Neuronal stem cell (in vitro differentiated cells): Measurements from ENCODE around the gene AGTPBP1.

ENCODE experiments used
- DNase-seq: peaks from one replicate; pipeline ENCODE4 v3.0.0-alpha.2; 2013; ENCODE audit warnings: low spot score
- H2AFZ ChIP-seq: one replicate; pipeline ENCODE4 v1.6.1; 2013; ENCODE audit warnings: mild to moderate bottlenecking, low read length, inconsistent platforms
- H2AK5ac ChIP-seq: 2 replicates; pipeline ENCODE4 v1.6.1; 2013; ENCODE audit warnings: low read depth, mild to moderate bottlenecking, inconsistent platforms, low read length, moderate library complexity, mixed read lengths
- H2BK120ac ChIP-seq: 2 replicates; pipeline ENCODE4 v1.6.1; 2013; ENCODE audit warnings: low read depth, mild to moderate bottlenecking, inconsistent platforms, low read length, moderate library complexity, mixed read lengths
- H2BK12ac ChIP-seq: one replicate; pipeline ENCODE4 v1.6.1; 2013; ENCODE audit warnings: low read length, inconsistent platforms
- H2BK15ac ChIP-seq: 2 replicates; pipeline ENCODE4 v1.6.1; 2013; ENCODE audit warnings: mild to moderate bottlenecking, low read length, inconsistent platforms, mixed read lengths
- H2BK5ac ChIP-seq: one replicate; pipeline ENCODE4 v1.6.1; 2013; ENCODE audit warnings: inconsistent platforms, mild to moderate bottlenecking, low read length, moderate library complexity
- H3K14ac ChIP-seq: one replicate; pipeline ENCODE4 v1.6.1; 2013; ENCODE audit warnings: low read length, inconsistent platforms
- H3K18ac ChIP-seq: 2 replicates; pipeline ENCODE4 v1.6.1; 2013; ENCODE audit warnings: low read length, inconsistent platforms
- H3K23ac ChIP-seq: 2 replicates; pipeline ENCODE4 v1.6.1; 2013; ENCODE audit warnings: low read depth, mild to moderate bottlenecking, mixed read lengths, low read length, inconsistent platforms; ENCODE audit not compliant: poor library complexity
- H3K27ac ChIP-seq: replicated peaks from 3 replicates; pipeline ENCODE4 v1.5.1; 2013; ENCODE audit warnings: low read length, inconsistent platforms
- H3K27me3 ChIP-seq, 3 experiments: 2 replicates each; pipeline ENCODE4 v1.6.1; 2013; ENCODE audit warnings: low read length in 3 of 3, mild to moderate bottlenecking in 2 of 3, inconsistent platforms in 1 of 3, low read depth in 1 of 3, mixed read lengths in 1 of 3, moderate library complexity in 1 of 3; ENCODE audit not compliant: control insufficient read depth in 3 of 3, insufficient read depth in 3 of 3
- H3K36me3 ChIP-seq, 2 donors: replicated peaks in 1 of 2; 2 replicates each; pipeline ENCODE4 v1.6.1; 2013; ENCODE audit warnings: low read length in 2 of 2; ENCODE audit not compliant: control insufficient read depth in 2 of 2, insufficient read depth in 2 of 2
- H3K4ac ChIP-seq: 2 replicates; pipeline ENCODE4 v1.6.1; 2013; ENCODE audit warnings: inconsistent platforms, mild to moderate bottlenecking, low read length, moderate library complexity
- H3K4me1 ChIP-seq, 2 donors: 1 replicate in 1 of 2; 2 replicates in 1 of 2; pipeline ENCODE4 v1.6.1; 2013; ENCODE audit warnings: low read length in 2 of 2, low read depth in 1 of 2; ENCODE audit not compliant: control insufficient read depth in 2 of 2, insufficient read depth in 1 of 2
- H3K4me2 ChIP-seq: one replicate; pipeline ENCODE4 v1.6.1; 2013; ENCODE audit warnings: mild to moderate bottlenecking, low read length, inconsistent platforms; ENCODE audit not compliant: insufficient read depth, poor library complexity, severe bottlenecking
- H3K4me3 ChIP-seq, 2 donors: 2 replicates each; pipeline ENCODE4 v1.5.1; 2013; ENCODE audit warnings: low read length in 2 of 2, mild to moderate bottlenecking in 2 of 2, inconsistent platforms in 1 of 2, moderate library complexity in 1 of 2
- H3K79me1 ChIP-seq: one replicate; pipeline ENCODE4 v1.6.1; 2013; ENCODE audit warnings: low read depth, mild to moderate bottlenecking, inconsistent platforms, low read length, moderate library complexity
- H3K9ac ChIP-seq: one replicate; pipeline ENCODE4 v1.6.1; 2013; ENCODE audit warnings: mild to moderate bottlenecking, low read depth, low read length, inconsistent platforms; ENCODE audit not compliant: poor library complexity
- H3K9me3 ChIP-seq, 2 donors: replicated peaks in 1 of 2; 2 replicates each; pipeline versions ENCODE3 to v1.6.1; 2013; ENCODE audit warnings: low read length in 2 of 2, mild to moderate bottlenecking in 2 of 2, inconsistent platforms in 1 of 2, low read depth in 1 of 2, mixed read lengths in 1 of 2, moderate library complexity in 1 of 2; ENCODE audit not compliant: control insufficient read depth in 2 of 2, insufficient read depth in 1 of 2
- H4K8ac ChIP-seq: one replicate; pipeline ENCODE4 v1.6.1; 2013; ENCODE audit warnings: low read depth, mild to moderate bottlenecking, inconsistent platforms, low read length, moderate library complexity
- H4K91ac ChIP-seq: one replicate; pipeline ENCODE4 v1.6.1; 2013; ENCODE audit warnings: low read length, low read depth, mild to moderate bottlenecking, inconsistent platforms; ENCODE audit not compliant: poor library complexity
- WGBS, 2 donors: extraction: QIAGEN DNeasy Blood & Tissue Kit; methylation state at CpG; one replicate each; pipeline ENCODE4 v1.1.7; 2013; ENCODE audit warnings: missing lambda C conversion rate in 2 of 2, mixed read lengths in 1 of 2; ENCODE audit not compliant: insufficient read length in 2 of 2, insufficient replicate concordance in 1 of 2; ENCODE audit errors: extremely low coverage in 2 of 2; 5-methylcytosine and 5-hydroxymethylcytosine counted together

AGTPBP1 gene

GRCh38 chr9:85741095-85741874 lies 469 bp downstream of the AGTPBP1 start:
- H3K27ac ChIP-seq, result peak overlapping the region; percentile 94
- H3K4me3 ChIP-seq, result peak overlapping the region; percentile 85 to 98
- H3K36me3 ChIP-seq, result no peaks in the 10 kb centered on the region
- peak overlapping the region; percentile 57 for H3K4ac ChIP-seq
- no peak overlapping the region for H4K91ac ChIP-seq
- no peaks in the 10 kb centered on the region for H3K79me1 ChIP-seq
- H3K14ac ChIP-seq, result peak overlapping the region; percentile 87
- no peak overlapping the region for H2BK12ac ChIP-seq
- peak overlapping the region; percentile 96 for H3K18ac ChIP-seq
- H3K4me2 ChIP-seq, result peak overlapping the region; percentile 78
- H2BK5ac ChIP-seq, result peak overlapping the region; percentile 83
- DNase-seq, result peak; percentile 65
- H2AFZ ChIP-seq, result peak overlapping the region; percentile 95
- no peak overlapping the region for H4K8ac ChIP-seq
- H3K9ac ChIP-seq, result peak overlapping the region; percentile 87
- H2AK5ac ChIP-seq, result no peak overlapping the region
- no peak overlapping the region for H2BK15ac ChIP-seq
- WGBS, 2 donors, result no CpG with 5 or more reads among the region's 75 CpGs
- no peak overlapping the region for H2BK120ac ChIP-seq
- no peaks in the 10 kb centered on the region for H3K9me3 ChIP-seq
- no peaks in the 10 kb centered on the region for H3K27me3 ChIP-seq
- H3K23ac ChIP-seq, result peak overlapping the region; percentile 48
- peaks cover 5 to 19% of the 10 kb centered on the region in 2 donors for H3K4me1 ChIP-seq

- Histone ChIP-seq H3K27ac (peak overlapping the region; percentile 94), H3K4me3 (peak overlapping the region; percentile 85 to 98), H3K4ac (no peak overlapping the region), H3K4me1 (peaks cover 5 to 19% of the 10 kb centered on the region in 2 donors), H2BK120ac (no peak overlapping the region), H3K23ac (no peak overlapping the region), H2BK15ac (no peak overlapping the region), H4K91ac (no peak overlapping the region), H2BK12ac (no peak overlapping the region), H4K8ac (no peak overlapping the region), H3K14ac (no peak overlapping the region), H2AK5ac (no peak overlapping the region), H3K9ac (peak overlapping the region; percentile 87), H3K4me2 (peak overlapping the region; percentile 78), H3K9me3 (no peaks in the 10 kb centered on the region), H3K36me3 (no peaks in the 10 kb centered on the region), H3K79me1 (no peaks in the 10 kb centered on the region), H3K18ac (no peak overlapping the region), H2AFZ (peak overlapping the region; percentile 95), H2BK5ac (peak overlapping the region; percentile 83), H3K27me3 (no peaks in the 10 kb centered on the region)
- WGBS, 2 donors, result no CpG with 5 or more reads among the region's 8 CpGs
- DNase-seq, result no peak
Measured at GRCh38 chr9:85740787-85741094, 1.0 kb downstream of the AGTPBP1 start.

- H2BK5ac ChIP-seq, result no peak overlapping the region
- H2BK15ac ChIP-seq, result no peak overlapping the region
- H3K4me3 ChIP-seq, result no peak overlapping the region
- H3K27ac ChIP-seq, result no peak overlapping the region
- peaks cover 3 to 15% of the 10 kb centered on the region in 2 donors for H3K4me1 ChIP-seq
- DNase-seq, result no peak
- WGBS, 2 donors, result no CpG with 5 or more reads among the region's 2 CpGs
- no peak overlapping the region for H4K8ac ChIP-seq
- H3K27me3 ChIP-seq, result no peaks in the 10 kb centered on the region
- no peak overlapping the region for H2BK12ac ChIP-seq
- no peak overlapping the region for H3K4me2 ChIP-seq
- no peak overlapping the region for H3K4ac ChIP-seq
- no peaks in the 10 kb centered on the region for H3K79me1 ChIP-seq
- no peak overlapping the region for H2AFZ ChIP-seq
- H3K14ac ChIP-seq, result no peak overlapping the region
- peaks cover 0 to 7% of the 10 kb centered on the region in 2 donors for H3K9me3 ChIP-seq
- H3K9ac ChIP-seq, result no peak overlapping the region
- no peak overlapping the region for H2BK120ac ChIP-seq
- no peaks in the 10 kb centered on the region for H3K36me3 ChIP-seq
- H2AK5ac ChIP-seq, result no peak overlapping the region
- no peak overlapping the region for H4K91ac ChIP-seq
- no peak overlapping the region for H3K18ac ChIP-seq
- no peak overlapping the region for H3K23ac ChIP-seq
Measured at GRCh38 chr9:85738509-85738908, 3.2 kb downstream of the AGTPBP1 start.

GRCh38 chr9:85737671-85738070 lies 4.1 kb downstream of the AGTPBP1 start:
- Histone ChIP-seq H3K79me1 (no peaks in the 10 kb centered on the region), H3K4me1 (peaks cover 3 to 7% of the 10 kb centered on the region in 2 donors), H4K91ac (no peak overlapping the region), H2AFZ (no peak overlapping the region), H2BK5ac (no peak overlapping the region), H3K18ac (no peak overlapping the region), H2BK12ac (no peak overlapping the region), H3K23ac (no peak overlapping the region), H3K36me3 (no peaks in the 10 kb centered on the region), H3K4me3 (no peak overlapping the region), H3K9me3 (peaks cover 0 to 13% of the 10 kb centered on the region in 2 donors), H3K9ac (no peak overlapping the region), H2BK120ac (no peak overlapping the region), H3K4me2 (no peak overlapping the region), H3K27ac (no peak overlapping the region), H3K14ac (no peak overlapping the region), H4K8ac (no peak overlapping the region), H2AK5ac (no peak overlapping the region), H3K27me3 (no peaks in the 10 kb centered on the region), H3K4ac (no peak overlapping the region), H2BK15ac (no peak overlapping the region)
- DNase-seq, result no peak
- no CpG with 5 or more reads among the region's 3 CpGs for WGBS, 2 donors
